Measurements from ENCODE around the gene NHERF2. TPM values are rescaled to one million over a fixed set of nuclear protein-coding genes. Genes with fewer than 3 reads are reported as not detected.

The NHERF2 gene
- total RNA-seq, 2 experiments from 2014 or later: 1.9 to 2.0 TPM

DNA sequence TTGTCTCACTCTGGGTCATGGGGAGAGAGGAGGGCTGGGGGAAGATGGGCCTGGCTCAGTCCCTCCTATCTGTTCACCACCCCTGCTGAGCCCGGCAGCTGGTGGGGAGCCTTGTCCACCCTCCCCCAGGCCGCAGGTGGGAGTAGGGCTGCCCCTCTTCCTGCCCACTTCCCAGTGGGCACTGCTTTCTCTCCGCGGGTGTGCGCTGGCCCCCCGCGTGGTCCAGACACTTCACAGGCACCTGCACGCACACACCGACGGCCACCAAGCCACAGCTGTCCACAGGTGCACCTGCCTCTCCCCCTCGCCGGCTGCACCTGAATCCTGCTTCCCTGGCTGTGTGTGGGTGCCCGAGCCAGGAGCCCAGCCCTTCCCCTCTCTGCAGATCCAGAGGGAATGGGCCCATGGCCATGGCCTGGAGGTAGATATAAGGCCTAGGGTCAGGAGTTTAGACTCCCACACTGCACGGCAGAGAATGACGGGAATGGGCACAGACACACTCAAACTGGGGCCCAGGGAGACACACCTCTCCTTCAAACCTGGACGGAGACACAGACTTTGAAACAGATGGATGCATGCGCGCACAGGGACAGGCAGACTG is 2.0 kb downstream of the NHERF2 start:
- no peaks in the 10 kb centered on the region for H3K36me3 Mint-ChIP-seq (ENCODE audit: low read depth)
- Histone ChIP-seq H3K36me3 (ENCODE audit: insufficient read depth, low read length) (no peaks in the 10 kb centered on the region), H3K4me3 (ENCODE audit: low read length) (no peak overlapping the region), H3K4me1 (ENCODE audit: insufficient read depth, low read length) (peaks cover 29% of the 10 kb centered on the region), H3K27me3 (ENCODE audit: control insufficient read depth in 1 of 2, insufficient read depth in 2 of 2, low read length in 2 of 2) (peaks cover 0 to 2% of the 10 kb centered on the region in 2 experiments), H3K9me3 (ENCODE audit: control insufficient read depth in 1 of 2, insufficient read depth in 1 of 2, low read length in 2 of 2) (no peaks in the 10 kb centered on the region), H3K27ac (ENCODE audit: low read depth in 1 of 2, low read length in 2 of 2) (no peak overlapping the region)
- H3K4me3 Mint-ChIP-seq: no peak overlapping the region
- no peak for TF ChIP-seq CTCF (IDR thresholded peaks at IDR 0.05)
- peaks cover 11% of the 10 kb centered on the region for H3K4me1 Mint-ChIP-seq (ENCODE audit: low read depth)
- no peak overlapping the region for H3K27ac Mint-ChIP-seq
- intact Hi-C loops (cut with DNase I, micrococcal nuclease): loop anchor here in 1 of 2 experiments (5.0 to 10.0 kb wide), 2 partner anchors 226 to 459 kb away; partner anchors contain the start of gene ECI1
- no peak for DNase-seq
- H3K27me3 Mint-ChIP-seq: no peaks in the 10 kb centered on the region
- no peak for ATAC-seq (ENCODE audit: poor library complexity)
- CTCF ChIA-PET: interaction anchor here (2.3 kb wide), 1 partner anchor 112 kb away, joined by 8 read pairs; no protein-coding TSS in a partner anchor
- POLR2A ChIA-PET: interaction anchor here (1.5 kb wide), 1 partner anchor 186 kb away, joined by 3 read pairs; the partner anchor contains the start of gene PGP
- no peaks in the 10 kb centered on the region for H3K9me3 Mint-ChIP-seq

DNA sequence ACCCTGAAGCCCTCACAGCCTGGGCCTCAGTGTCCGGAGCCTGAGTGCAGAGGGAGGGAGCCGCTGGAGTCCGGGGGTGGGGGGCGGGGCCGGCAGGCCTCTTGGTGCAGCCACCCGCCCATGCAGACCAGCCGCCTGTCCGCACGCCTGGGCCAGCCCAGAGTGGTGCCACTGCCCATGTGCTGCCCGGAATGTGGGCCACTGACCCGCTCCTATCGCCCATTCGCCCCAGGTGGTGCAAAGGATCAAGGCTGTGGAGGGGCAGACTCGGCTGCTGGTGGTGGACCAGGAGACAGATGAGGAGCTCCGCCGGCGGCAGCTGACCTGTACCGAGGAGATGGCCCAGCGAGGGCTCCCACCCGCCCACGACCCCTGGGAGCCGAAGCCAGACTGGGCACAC is 2.6 kb downstream of the NHERF2 start:
- ChIA-PET POLR2A (no interaction called here), CTCF (no interaction called here)
- DNase-seq: no peak

GRCh38 chr16:2030036-2030435 is 3.3 kb downstream of the NHERF2 start:
- Mint-ChIP-seq H3K9me3 (no peaks in the 10 kb centered on the region), H3K4me1 (ENCODE audit: low read depth) (peaks cover 6% of the 10 kb centered on the region), H3K27ac (no peak overlapping the region), H3K27me3 (no peaks in the 10 kb centered on the region), H3K4me3 (no peak overlapping the region), H3K36me3 (ENCODE audit: low read depth) (no peaks in the 10 kb centered on the region)
- POLR2A ChIA-PET: no interaction called here
- no peaks in the 10 kb centered on the region for H3K9me3 ChIP-seq (ENCODE audit: control insufficient read depth in 1 of 2, insufficient read depth in 1 of 2, low read length in 2 of 2)
- DNase-seq: no peak
- H3K27me3 ChIP-seq (ENCODE audit: control insufficient read depth in 1 of 2, insufficient read depth in 2 of 2, low read length in 2 of 2): peaks cover 0 to 2% of the 10 kb centered on the region in 2 experiments
- H3K36me3 ChIP-seq (ENCODE audit: insufficient read depth, low read length): no peaks in the 10 kb centered on the region
- ATAC-seq (ENCODE audit: poor library complexity): no peak
- no peak overlapping the region for H3K4me3 ChIP-seq (ENCODE audit: low read length)
- H3K27ac ChIP-seq (ENCODE audit: low read depth in 1 of 2, low read length in 2 of 2): no peak overlapping the region
- CTCF ChIA-PET: no interaction called here
- intact Hi-C loops (cut with DNase I, micrococcal nuclease): no loop called here
- H3K4me1 ChIP-seq (ENCODE audit: insufficient read depth, low read length): peaks cover 22% of the 10 kb centered on the region
- TF ChIP-seq CTCF (IDR thresholded peaks at IDR 0.05): no peak

More for the DNA sequence above, 2.6 kb downstream of the NHERF2 start:
- Histone ChIP-seq H3K27me3 (ENCODE audit: control insufficient read depth in 1 of 2, insufficient read depth in 2 of 2, low read length in 2 of 2) (peaks cover 0 to 2% of the 10 kb centered on the region in 2 experiments), H3K36me3 (ENCODE audit: insufficient read depth, low read length) (no peaks in the 10 kb centered on the region), H3K27ac (ENCODE audit: low read depth in 1 of 2, low read length in 2 of 2) (no peak overlapping the region), H3K4me1 (ENCODE audit: insufficient read depth, low read length) (peaks cover 23% of the 10 kb centered on the region), H3K9me3 (ENCODE audit: control insufficient read depth in 1 of 2, insufficient read depth in 1 of 2, low read length in 2 of 2) (no peaks in the 10 kb centered on the region), H3K4me3 (ENCODE audit: low read length) (no peak overlapping the region)
- H3K9me3 Mint-ChIP-seq: no peaks in the 10 kb centered on the region
- no peaks in the 10 kb centered on the region for H3K27me3 Mint-ChIP-seq
- no peak for TF ChIP-seq CTCF (IDR thresholded peaks at IDR 0.05)
- H3K27ac Mint-ChIP-seq: no peak overlapping the region
- H3K36me3 Mint-ChIP-seq (ENCODE audit: low read depth): no peaks in the 10 kb centered on the region
- no peak overlapping the region for H3K4me3 Mint-ChIP-seq
- no peak for ATAC-seq (ENCODE audit: poor library complexity)
- H3K4me1 Mint-ChIP-seq (ENCODE audit: low read depth): peaks cover 7% of the 10 kb centered on the region
- intact Hi-C loops (cut with DNase I, micrococcal nuclease): loop anchor here in 1 of 2 experiments (5.0 to 10.0 kb wide), 2 partner anchors 225 to 458 kb away; partner anchors contain the start of gene ECI1

Measured in CD4-positive, alpha-beta T cell (primary cell).